Hepatocyte (in vitro differentiated cells): ENCODE data around the gene CHST3. TPM values are rescaled to one million over a fixed set of nuclear protein-coding genes. Genes with fewer than 3 reads are reported as not detected.

Experiments
- DNase-seq: peaks from one replicate; pipeline ENCODE4 v3.0.0-alpha.2; 2016; ENCODE audit warnings: low spot score
- H2AFZ ChIP-seq: fragments of 200-600 bp; sonication (generic); 2 replicates; pipeline ENCODE4 v1.6.0; 2016; ENCODE audit warnings: antibody characterized with exemption, mild to moderate bottlenecking
- H3K27ac ChIP-seq: fragments of 200-600 bp; sonication (generic); 2 replicates; pipeline ENCODE4 v1.5.1; 2016; ENCODE audit warnings: mild to moderate bottlenecking
- H3K27me3 ChIP-seq: fragments of 200-600 bp; sonication (generic); 2 replicates; pipeline ENCODE4 v1.6.1; 2016
- H3K36me3 ChIP-seq: fragments of 200-600 bp; sonication (generic); replicated peaks from 2 replicates; pipeline ENCODE4 v1.5.1; 2016; ENCODE audit warnings: low read depth; ENCODE audit not compliant: insufficient read depth
- H3K4me1 ChIP-seq: fragments of 200-600 bp; sonication (generic); 2 replicates; pipeline ENCODE4 v1.5.1; 2016; ENCODE audit warnings: mild to moderate bottlenecking, moderate library complexity; ENCODE audit not compliant: insufficient read depth
- H3K4me2 ChIP-seq: fragments of 200-600 bp; sonication (generic); 2 replicates; pipeline ENCODE4 v1.6.0; 2016
- H3K4me3 ChIP-seq: fragments of 200-600 bp; sonication (generic); 2 replicates; pipeline ENCODE4 v1.5.1; 2016; ENCODE audit warnings: mild to moderate bottlenecking
- H3K79me2 ChIP-seq: fragments of 200-600 bp; sonication (generic); 2 replicates; pipeline ENCODE4 v1.6.0; 2017; ENCODE audit warnings: mild to moderate bottlenecking
- H3K9me2 ChIP-seq: fragments of 200-600 bp; sonication (generic); replicated peaks from 2 replicates; pipeline ENCODE4 v1.6.0; 2017; ENCODE audit warnings: mild to moderate bottlenecking; ENCODE audit not compliant: insufficient read depth
- H3K9me3 ChIP-seq: fragments of 200-600 bp; sonication (generic); 2 replicates; pipeline ENCODE4 v1.5.1; 2016; ENCODE audit warnings: low read depth, mild to moderate bottlenecking
- H4K20me1 ChIP-seq: fragments of 200-600 bp; sonication (generic); 2 replicates; pipeline ENCODE4 v1.6.0; 2016; ENCODE audit warnings: mild to moderate bottlenecking; ENCODE audit not compliant: insufficient read depth, poor library complexity, severe bottlenecking
- EZH2 ChIP-seq: fragments of 200-600 bp; sonication (generic); IDR thresholded peaks from 2 replicates; pipeline ENCODE4 v1.6.1; 2016; ENCODE audit warnings: antibody characterized with exemption, mild to moderate bottlenecking, borderline replicate concordance
- EZH2phosphoT487 ChIP-seq: fragments of 200-600 bp; sonication (generic); IDR thresholded peaks from one replicate; pipeline ENCODE4 v1.6.1; 2018; ENCODE audit warnings: antibody characterized with exemption, mild to moderate bottlenecking, low read depth, moderate library complexity; ENCODE audit not compliant: unreplicated experiment, severe bottlenecking
- WGBS: methylation state at CpG from one replicate; pipeline ENCODE4 v1.1.6; 2016; ENCODE audit warnings: low lambda C conversion rate; ENCODE audit errors: missing lambda C conversion rate; 5-methylcytosine and 5-hydroxymethylcytosine counted together
- polyA plus RNA-seq: library from polyadenylated mRNA; unstranded; fragments of >200 nt; fragmentation: Nextera tagmentation; extraction: Ambion mirVana; gene quantifications from 2 replicates; pipeline ENCODE4 v1.2.1, GENCODE V29; 2016
- total RNA-seq: library from RNA; depleted of rRNA; stranded (reverse); fragments of >200 nt; gene quantifications from 2 replicates; pipeline ENCODE4 v1.2.3, GENCODE V29; 2014
- TF ChIP-seq, protein P1 (sequence below): fragments of 200-600 bp; sonication (generic); IDR thresholded peaks from 2 replicates; pipeline ENCODE4 v1.5.1; 2016; ENCODE audit warnings: antibody characterized with exemption, mild to moderate bottlenecking; ENCODE audit not compliant: poor library complexity

The CHST3 gene
- total and polyA plus RNA-seq, 2 experiments from 2014 or later: 6.8 to 14.1 TPM

DNA sequence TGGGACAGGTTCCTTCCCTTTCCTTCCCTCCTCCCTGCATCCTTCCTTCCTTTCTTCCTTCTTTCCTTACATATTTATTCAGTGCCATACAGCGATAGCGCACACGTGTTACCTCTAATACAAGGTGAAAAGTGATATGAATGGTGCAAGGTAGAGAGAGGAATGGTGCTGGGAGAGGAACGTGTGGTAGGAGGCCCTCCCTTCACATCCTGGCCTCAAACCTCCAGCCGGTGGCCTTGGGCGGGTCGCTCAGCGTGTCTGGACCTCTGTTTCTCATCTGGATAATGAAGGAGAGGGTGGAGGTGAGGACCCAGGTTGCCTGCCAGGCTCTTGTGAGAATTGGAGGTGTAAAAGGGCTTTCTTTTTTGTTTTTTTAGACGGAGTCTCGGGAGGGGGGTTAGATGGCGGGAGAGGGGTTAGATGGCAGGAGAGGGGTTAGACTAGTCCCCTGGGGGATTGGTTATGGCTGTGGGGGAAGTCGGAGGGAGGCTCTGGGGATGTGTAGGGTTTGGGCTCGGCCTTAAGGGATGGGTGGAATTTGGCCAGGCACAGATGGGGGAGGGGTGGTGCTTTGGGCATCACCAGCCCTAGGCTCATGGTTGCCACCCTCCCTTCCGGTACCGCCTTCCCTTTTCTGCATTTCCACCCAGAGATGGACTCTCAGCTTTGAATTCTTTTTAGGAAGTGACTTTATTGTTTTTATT is 14.9 kb downstream of the CHST3 start:
- no peaks in the 10 kb centered on the region for H3K9me2 ChIP-seq
- DNase-seq: no peak
- whole genome bisulfite sequencing: 84% methylated on average over 15 of the region's 15 CpGs
- no peaks in the 10 kb centered on the region for H3K27me3 ChIP-seq
- H3K9me3 ChIP-seq: no peaks in the 10 kb centered on the region
- no peak overlapping the region for H3K4me3 ChIP-seq
- H3K4me1 ChIP-seq: peaks cover 55% of the 10 kb centered on the region
- no peaks in the 10 kb centered on the region for H3K36me3 ChIP-seq
- H3K79me2 ChIP-seq: peaks cover 84% of the 10 kb centered on the region
- TF ChIP-seq EZH2: no peak
- no peak for TF ChIP-seq EZH2phosphoT487
- TF ChIP-seq, protein P1, sequence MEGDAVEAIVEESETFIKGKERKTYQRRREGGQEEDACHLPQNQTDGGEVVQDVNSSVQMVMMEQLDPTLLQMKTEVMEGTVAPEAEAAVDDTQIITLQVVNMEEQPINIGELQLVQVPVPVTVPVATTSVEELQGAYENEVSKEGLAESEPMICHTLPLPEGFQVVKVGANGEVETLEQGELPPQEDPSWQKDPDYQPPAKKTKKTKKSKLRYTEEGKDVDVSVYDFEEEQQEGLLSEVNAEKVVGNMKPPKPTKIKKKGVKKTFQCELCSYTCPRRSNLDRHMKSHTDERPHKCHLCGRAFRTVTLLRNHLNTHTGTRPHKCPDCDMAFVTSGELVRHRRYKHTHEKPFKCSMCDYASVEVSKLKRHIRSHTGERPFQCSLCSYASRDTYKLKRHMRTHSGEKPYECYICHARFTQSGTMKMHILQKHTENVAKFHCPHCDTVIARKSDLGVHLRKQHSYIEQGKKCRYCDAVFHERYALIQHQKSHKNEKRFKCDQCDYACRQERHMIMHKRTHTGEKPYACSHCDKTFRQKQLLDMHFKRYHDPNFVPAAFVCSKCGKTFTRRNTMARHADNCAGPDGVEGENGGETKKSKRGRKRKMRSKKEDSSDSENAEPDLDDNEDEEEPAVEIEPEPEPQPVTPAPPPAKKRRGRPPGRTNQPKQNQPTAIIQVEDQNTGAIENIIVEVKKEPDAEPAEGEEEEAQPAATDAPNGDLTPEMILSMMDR: no peak
- peak overlapping the region; percentile 44 for H3K27ac ChIP-seq
- no peak overlapping the region for H2AFZ ChIP-seq
- H4K20me1 ChIP-seq: peaks cover 5% of the 10 kb centered on the region
- H3K4me2 ChIP-seq: no peak overlapping the region

DNA sequence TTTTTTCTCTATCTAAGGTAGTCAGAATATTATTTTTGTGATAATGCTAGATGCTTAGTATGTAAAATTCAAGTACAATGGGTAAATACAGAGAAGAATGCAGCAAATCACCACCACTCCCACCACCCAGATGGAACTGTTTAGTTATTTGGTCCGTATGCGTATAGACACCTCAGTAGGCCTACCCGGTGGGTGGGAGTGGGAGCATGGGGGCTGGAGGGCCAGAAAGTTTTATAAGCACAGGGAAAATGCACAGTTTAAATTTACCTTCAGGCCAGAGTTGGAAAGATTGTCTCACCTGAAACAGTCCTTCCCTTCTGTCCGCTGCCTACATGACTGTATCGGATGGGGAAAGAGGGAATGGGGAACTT is 15.5 kb downstream of the CHST3 start:
- Histone ChIP-seq H3K4me3 (no peak overlapping the region), H3K4me2 (peak overlapping the region; percentile 3), H3K36me3 (no peaks in the 10 kb centered on the region), H4K20me1 (peaks cover 5% of the 10 kb centered on the region), H3K9me2 (no peaks in the 10 kb centered on the region), H3K9me3 (no peaks in the 10 kb centered on the region), H3K27me3 (no peaks in the 10 kb centered on the region), H3K79me2 (peaks cover 84% of the 10 kb centered on the region), H3K27ac (peak overlapping the region; percentile 44), H3K4me1 (peaks cover 52% of the 10 kb centered on the region), H2AFZ (no peak overlapping the region)
- 89% methylated on average over 5 of the region's 5 CpGs for WGBS
- no peak for DNase-seq
- TF ChIP-seq, protein P1: no peak
- TF ChIP-seq EZH2phosphoT487: no peak
- TF ChIP-seq EZH2: no peak

DNA sequence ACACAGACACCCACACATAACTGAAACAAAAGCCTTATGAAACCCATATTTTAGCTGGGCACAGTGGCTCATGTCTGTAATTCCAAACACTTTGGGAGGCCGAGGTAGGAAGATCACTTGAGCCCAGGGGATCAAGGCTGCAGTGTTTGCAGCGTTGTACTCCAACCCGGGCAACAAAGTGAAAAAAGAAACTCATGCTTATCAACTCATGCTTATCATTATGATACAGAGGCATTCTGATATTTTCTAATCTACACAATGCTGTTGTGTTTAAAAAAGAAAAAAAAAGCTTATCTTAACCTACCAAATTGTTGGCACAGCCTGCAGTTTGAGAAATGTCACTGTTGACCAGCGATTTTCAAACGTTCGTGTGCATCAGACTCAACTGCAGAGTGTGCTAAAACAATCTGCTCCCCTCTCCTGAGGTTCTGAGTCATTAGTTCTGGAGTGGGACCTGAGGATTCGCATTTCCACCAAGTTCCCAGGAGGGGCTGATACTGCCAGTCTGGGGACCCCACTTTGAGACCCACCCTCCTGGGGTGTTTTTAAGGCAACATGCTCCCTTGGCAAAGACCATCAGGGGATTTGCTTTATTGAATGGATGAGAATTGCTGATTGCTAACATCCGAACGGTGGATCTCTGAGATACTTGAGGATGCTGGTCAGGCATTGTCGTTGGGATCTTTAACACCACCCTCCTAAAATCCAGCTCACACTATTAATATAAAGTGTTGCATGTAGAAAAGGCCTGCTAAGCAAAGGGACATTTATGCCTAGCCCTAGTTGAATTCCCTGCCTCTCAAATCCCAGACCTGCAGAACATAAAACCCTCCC is 16.2 kb downstream of the CHST3 start:
- no peaks in the 10 kb centered on the region for H3K9me2 ChIP-seq
- H3K36me3 ChIP-seq: no peaks in the 10 kb centered on the region
- peaks cover 52% of the 10 kb centered on the region for H3K4me1 ChIP-seq
- H4K20me1 ChIP-seq: peaks cover 5% of the 10 kb centered on the region
- no peak overlapping the region for H2AFZ ChIP-seq
- peak overlapping the region; percentile 3 for H3K4me2 ChIP-seq
- no peaks in the 10 kb centered on the region for H3K27me3 ChIP-seq
- peaks cover 84% of the 10 kb centered on the region for H3K79me2 ChIP-seq
- no peaks in the 10 kb centered on the region for H3K9me3 ChIP-seq
- peak overlapping the region; percentile 77 for H3K27ac ChIP-seq
- no peak overlapping the region for H3K4me3 ChIP-seq
- 62% methylated on average over 10 of the region's 10 CpGs for WGBS
- DNase-seq: no peak
- TF ChIP-seq EZH2: no peak
